ENCODE data around the gene PDK2. TPM values are rescaled to one million over a fixed set of nuclear protein-coding genes. Genes with fewer than 3 reads are reported as not detected.

The PDK2 gene
- total RNA-seq, 4 donors from 2014 or later: 33.2 to 114 (median 69.6) TPM

- peaks cover 18% of the 10 kb centered on the region for H3K4me1 ChIP-seq
Observed at GRCh38 chr17:50139950-50140885, 45.1 kb downstream of the PDK2 start.

GRCh38 chr17:50141026-50141744 lies 46.0 kb downstream of the PDK2 start:
- peaks cover 28% of the 10 kb centered on the region for H3K4me1 ChIP-seq
- TF ChIP-seq CTCF (IDR thresholded peaks at IDR 0.05) (no peak), POLR2A (IDR thresholded peaks at IDR 0.05) (no peak)
- no peak overlapping the region for H3K27ac ChIP-seq
- 83% methylated on average over 14 of the region's 16 CpGs for WGBS
- H3K27me3 ChIP-seq: no peaks in the 10 kb centered on the region
- DNase-seq (ENCODE audit: low spot score in 2 of 2): no peak
- H3K4me3 ChIP-seq: no peak overlapping the region
- no peaks in the 10 kb centered on the region for H3K9me3 ChIP-seq
- H3K36me3 ChIP-seq: peaks cover 91% of the 10 kb centered on the region

More at GRCh38 chr17:50139950-50140885, 45.1 kb downstream of the PDK2 start:
- H3K27ac ChIP-seq: no peak overlapping the region
- WGBS: 46% methylated on average over 17 of the region's 19 CpGs
- no peaks in the 10 kb centered on the region for H3K9me3 ChIP-seq
- DNase-seq (ENCODE audit: low spot score in 2 of 2): no peak
- TF ChIP-seq POLR2A (IDR thresholded peaks at IDR 0.05) (no peak), POLR2AphosphoS5 (IDR thresholded peaks at IDR 0.05) (peak in 1 of 3 donors; percentile 8), CTCF (IDR thresholded peaks at IDR 0.05) (peak; percentile 93 to 98), EP300 (IDR thresholded peaks at IDR 0.05) (no peak)
- H3K4me3 ChIP-seq: no peak overlapping the region
- H3K36me3 ChIP-seq: peaks cover 100% of the 10 kb centered on the region
- no peaks in the 10 kb centered on the region for H3K27me3 ChIP-seq

GRCh38 chr17:50141745-50142110 lies 46.6 kb downstream of the PDK2 start:
- H3K9me3 ChIP-seq: no peaks in the 10 kb centered on the region
- 62% methylated on average over 8 of the region's 8 CpGs for WGBS
- no peak for TF ChIP-seq POLR2AphosphoS5 (IDR thresholded peaks at IDR 0.05)
- no peak for TF ChIP-seq EP300 (IDR thresholded peaks at IDR 0.05)
- TF ChIP-seq POLR2A (IDR thresholded peaks at IDR 0.05): no peak
- TF ChIP-seq CTCF (IDR thresholded peaks at IDR 0.05): no peak
- peaks cover 85% of the 10 kb centered on the region for H3K36me3 ChIP-seq
- H3K4me1 ChIP-seq: peaks cover 33% of the 10 kb centered on the region
- no peak overlapping the region for H3K27ac ChIP-seq
- no peaks in the 10 kb centered on the region for H3K27me3 ChIP-seq
- no peak for DNase-seq (ENCODE audit: low spot score in 2 of 2)
- no peak overlapping the region for H3K4me3 ChIP-seq

- DNase-seq (ENCODE audit: low spot score in 2 of 2): peak in 1 of 2 donors; percentile 60
- Histone ChIP-seq H3K4me3 (no peak overlapping the region), H3K4me1 (peaks cover 52% of the 10 kb centered on the region), H3K36me3 (peaks cover 67% of the 10 kb centered on the region), H3K27me3 (no peaks in the 10 kb centered on the region), H3K27ac (no peak overlapping the region), H3K9me3 (no peaks in the 10 kb centered on the region)
- 95% methylated on average over 13 of the region's 20 CpGs for WGBS
- TF ChIP-seq EP300 (IDR thresholded peaks at IDR 0.05) (no peak), CTCF (IDR thresholded peaks at IDR 0.05) (no peak), POLR2A (IDR thresholded peaks at IDR 0.05) (no peak), POLR2AphosphoS5 (IDR thresholded peaks at IDR 0.05) (no peak)
Observed at GRCh38 chr17:50143461-50144176, 48.5 kb downstream of the PDK2 start.
